Tibial artery (tissue), 4 donors: ENCODE results near the gene NPBWR2.
"Not testable (repeated sequence)": the region's sequence is repeated elsewhere in the genome, so short reads cannot be mapped to it uniquely, and the experiment has no call there.

Experiments used
- DNase-seq, 2 donors: peaks; one replicate each; pipeline ENCODE4 v3.0.0-alpha.2; 2019
- H3K27ac ChIP-seq, 2 donors: fragments of 200-600 bp; sonication (generic) in 1 of 2; 1 replicate in 1 of 2; 2 replicates in 1 of 2; pipeline ENCODE4 v1.5.1; 2018 to 2019; ENCODE audit warnings: mild to moderate bottlenecking in 1 of 2
- H3K27me3 ChIP-seq, 2 donors: fragments of 200-600 bp; sonication (generic) in 1 of 2; one replicate each; pipeline versions ENCODE4 v1.5.1 to v1.6.0; 2016 to 2019
- H3K36me3 ChIP-seq, 3 donors: fragments of 200-600 bp; sonication (generic) in 2 of 3; one replicate each; pipeline ENCODE4 v1.5.1; 2016 to 2019; ENCODE audit warnings: mild to moderate bottlenecking in 2 of 3
- H3K4me1 ChIP-seq, 4 donors: fragments of 200-600 bp; sonication (generic) in 2 of 4; 1 replicate in 3 of 4; 2 replicates in 1 of 4; pipeline ENCODE4 v1.5.1; 2016 to 2019
- H3K4me3 ChIP-seq, 2 donors: fragments of 200-600 bp; sonication (generic) in 1 of 2; 1 replicate in 1 of 2; 2 replicates in 1 of 2; pipeline ENCODE4 v1.5.1; 2018 to 2019; ENCODE audit warnings: mild to moderate bottlenecking in 2 of 2
- H3K9me3 ChIP-seq, 3 donors: fragments of 200-600 bp; sonication (generic) in 1 of 3; one replicate each; pipeline ENCODE4 v1.5.1; 2016 to 2019
- intact Hi-C: fragments of 100-400 bp; cut with DNase I; formaldehyde crosslinking; loops from one replicate; pipeline ENCODE4 v1.15.0; 2023; ENCODE audit warnings: low total_unique reads
- TF ChIP-seq, protein P1 (sequence below), 2 experiments: fragments of 200-600 bp in 1 of 2; fragments of 450-650 bp in 1 of 2; IDR thresholded peaks; one replicate each; pipeline ENCODE4 v1.5.1; 2017 to 2019; ENCODE audit warnings: antibody characterized with exemption in 2 of 2, mild to moderate bottlenecking in 1 of 2, moderate library complexity in 1 of 2

The NPBWR2 gene

DNA sequence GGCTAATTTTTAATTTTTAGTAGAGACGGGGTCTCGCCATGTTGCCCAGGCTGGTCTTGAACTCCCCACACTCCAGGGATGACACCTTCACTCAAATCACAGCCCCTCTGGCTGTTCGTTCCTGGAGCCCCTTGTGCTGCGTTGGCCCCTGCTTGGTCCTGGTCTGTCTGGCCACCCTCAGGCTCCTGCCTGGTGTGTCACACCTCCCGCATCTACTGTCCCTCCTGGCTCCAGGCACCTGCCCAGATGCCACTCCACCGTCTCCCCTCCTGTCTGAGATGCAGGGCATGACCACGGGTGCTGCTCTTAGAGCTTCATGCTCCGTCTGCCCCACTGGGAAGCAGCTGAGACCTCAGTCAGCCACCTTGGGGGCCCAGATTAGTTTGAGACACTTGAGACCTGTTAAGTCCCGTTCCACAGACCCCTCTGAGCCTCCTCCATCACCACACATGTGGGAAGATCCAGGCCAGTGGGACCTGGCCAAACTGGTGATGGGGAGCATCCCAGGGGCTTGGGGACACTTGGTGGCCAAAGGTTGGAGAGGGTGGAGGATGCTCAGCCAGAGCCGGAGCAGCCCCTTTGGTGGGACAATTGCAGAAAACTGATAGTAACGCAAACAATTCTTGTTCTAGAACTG lies 21.9 kb upstream of the NPBWR2 start:
- intact Hi-C loops, result no loop called here
- no peak overlapping the region for H3K27ac ChIP-seq
- H3K36me3 ChIP-seq, result no peaks in the 10 kb centered on the region
- no peak overlapping the region for H3K4me3 ChIP-seq
- TF ChIP-seq, protein P1, sequence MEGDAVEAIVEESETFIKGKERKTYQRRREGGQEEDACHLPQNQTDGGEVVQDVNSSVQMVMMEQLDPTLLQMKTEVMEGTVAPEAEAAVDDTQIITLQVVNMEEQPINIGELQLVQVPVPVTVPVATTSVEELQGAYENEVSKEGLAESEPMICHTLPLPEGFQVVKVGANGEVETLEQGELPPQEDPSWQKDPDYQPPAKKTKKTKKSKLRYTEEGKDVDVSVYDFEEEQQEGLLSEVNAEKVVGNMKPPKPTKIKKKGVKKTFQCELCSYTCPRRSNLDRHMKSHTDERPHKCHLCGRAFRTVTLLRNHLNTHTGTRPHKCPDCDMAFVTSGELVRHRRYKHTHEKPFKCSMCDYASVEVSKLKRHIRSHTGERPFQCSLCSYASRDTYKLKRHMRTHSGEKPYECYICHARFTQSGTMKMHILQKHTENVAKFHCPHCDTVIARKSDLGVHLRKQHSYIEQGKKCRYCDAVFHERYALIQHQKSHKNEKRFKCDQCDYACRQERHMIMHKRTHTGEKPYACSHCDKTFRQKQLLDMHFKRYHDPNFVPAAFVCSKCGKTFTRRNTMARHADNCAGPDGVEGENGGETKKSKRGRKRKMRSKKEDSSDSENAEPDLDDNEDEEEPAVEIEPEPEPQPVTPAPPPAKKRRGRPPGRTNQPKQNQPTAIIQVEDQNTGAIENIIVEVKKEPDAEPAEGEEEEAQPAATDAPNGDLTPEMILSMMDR (IDR thresholded peaks at IDR 0.05), result no peak
- H3K27me3 ChIP-seq, result peaks cover 0 to 27% of the 10 kb centered on the region in 2 donors
- DNase-seq, result peak in 1 of 2 donors; percentile 43
- H3K9me3 ChIP-seq, result no peaks in the 10 kb centered on the region
- H3K4me1 ChIP-seq, result no peaks in the 10 kb centered on the region

DNA sequence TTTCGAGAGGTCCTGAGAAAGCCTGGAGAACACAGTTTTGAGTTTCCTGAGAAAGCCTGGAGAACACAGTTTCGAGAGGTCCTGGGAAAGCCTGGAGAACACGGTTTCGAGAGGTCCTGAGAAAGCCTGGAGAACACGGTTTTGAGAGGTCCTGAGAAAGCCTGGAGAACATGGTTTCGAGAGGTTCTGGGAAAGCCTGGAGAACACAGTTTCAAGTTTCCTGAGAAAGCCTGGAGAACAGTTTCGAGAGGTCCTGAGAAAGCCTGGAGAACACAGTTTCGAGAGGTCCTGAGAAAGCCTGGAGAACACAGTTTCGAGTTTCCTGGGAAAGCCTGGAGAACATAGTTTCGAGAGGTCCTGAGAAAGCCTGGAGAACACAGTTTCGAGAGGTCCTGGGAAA lies 16.2 kb upstream of the NPBWR2 start:
- H3K4me1 ChIP-seq, H3K9me3 ChIP-seq, H3K36me3 ChIP-seq, intact Hi-C loops, H3K4me3 ChIP-seq, H3K27ac ChIP-seq: not testable (repeated sequence)
- peak in 1 of 2 donors; percentile 7 for DNase-seq
- peaks cover 0 to 31% of the 10 kb centered on the region in 2 donors for H3K27me3 ChIP-seq

DNA sequence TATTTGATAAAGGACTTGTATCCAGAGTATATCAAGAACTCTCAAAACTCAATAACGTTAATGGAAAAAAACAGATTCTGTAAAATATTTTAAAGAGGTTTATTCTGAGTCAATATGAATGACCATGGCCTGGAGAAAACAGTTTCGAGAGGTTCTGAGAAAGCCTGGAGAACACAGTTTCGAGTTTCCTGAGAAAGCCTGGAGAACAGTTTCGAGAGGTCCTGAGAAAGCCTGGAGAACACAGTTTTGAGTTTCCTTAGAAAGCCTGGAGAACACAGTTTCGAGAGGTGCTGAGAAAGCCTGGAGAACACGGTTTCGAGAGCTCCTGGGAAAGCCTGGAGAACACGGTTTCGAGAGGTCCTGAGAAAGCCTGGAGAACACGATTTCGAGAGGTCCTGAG lies 15.6 kb upstream of the NPBWR2 start:
- peaks cover 0 to 29% of the 10 kb centered on the region in 2 donors for H3K27me3 ChIP-seq
- DNase-seq, H3K4me3 ChIP-seq, H3K4me1 ChIP-seq, H3K27ac ChIP-seq, H3K9me3 ChIP-seq, intact Hi-C loops, H3K36me3 ChIP-seq: not testable (repeated sequence)

DNA sequence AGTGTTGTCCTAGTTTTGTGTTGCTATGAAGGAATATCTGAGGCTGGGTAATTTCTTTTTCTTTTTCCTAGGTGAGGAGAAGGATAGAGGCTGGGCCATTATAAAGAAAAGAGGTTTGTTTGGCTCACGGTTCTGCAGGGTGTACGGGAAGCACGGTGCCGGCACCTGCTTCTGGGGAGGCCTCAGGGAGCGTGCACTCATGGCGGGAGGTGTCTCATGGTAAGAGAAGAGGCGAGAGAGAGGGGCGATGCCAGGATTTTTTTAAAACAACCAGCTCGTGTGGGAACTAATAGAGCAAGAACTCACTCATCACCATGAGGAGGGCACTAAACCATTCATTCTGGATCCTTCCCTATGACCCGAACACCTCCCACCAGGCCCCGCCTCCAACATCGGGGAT lies 14.2 kb upstream of the NPBWR2 start:
- TF ChIP-seq, protein P1 (IDR thresholded peaks at IDR 0.05), result no peak
- Histone ChIP-seq H3K27ac (no peak overlapping the region), H3K36me3 (no peaks in the 10 kb centered on the region), H3K9me3 (no peaks in the 10 kb centered on the region), H3K4me3 (no peak overlapping the region), H3K27me3 (peaks cover 0 to 29% of the 10 kb centered on the region in 2 donors), H3K4me1 (peaks cover 0 to 9% (median 5%) of the 10 kb centered on the region in 4 donors)
- peak in 1 of 2 donors; percentile 38 for DNase-seq
- intact Hi-C loops, result no loop called here

DNA sequence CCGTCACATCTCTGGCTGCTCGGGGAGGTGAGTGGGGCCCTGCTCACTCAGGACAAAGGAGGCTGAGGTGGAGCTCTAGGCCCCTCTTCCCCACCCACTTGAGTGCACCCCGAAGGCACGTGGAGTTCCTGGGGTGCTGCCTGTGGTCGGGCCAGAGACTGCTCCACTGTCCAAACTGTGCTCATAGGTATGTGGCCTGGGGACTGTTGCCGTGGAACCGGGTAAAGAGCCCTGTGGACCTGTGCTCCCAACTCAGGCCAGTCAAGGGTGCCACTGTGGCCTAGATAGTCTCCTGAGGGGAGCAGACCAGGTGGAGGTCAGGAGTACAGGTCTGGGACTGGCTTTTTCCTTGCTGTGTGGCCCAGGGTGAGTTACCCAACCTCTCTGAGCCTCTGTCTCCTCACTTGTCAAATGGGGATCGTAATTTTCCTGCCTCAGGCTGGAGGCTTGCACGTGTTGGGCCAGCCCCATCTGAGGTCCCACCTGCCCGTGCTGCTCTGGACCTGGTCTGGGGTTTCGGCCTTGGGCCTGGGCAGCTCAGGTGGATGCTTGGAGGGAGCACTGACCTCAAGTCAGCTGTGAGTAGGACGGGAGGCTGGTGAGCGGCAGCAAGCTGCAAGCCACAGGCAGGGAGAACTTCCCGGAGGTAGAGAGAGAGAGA lies 12.4 kb upstream of the NPBWR2 start:
- H3K4me3 ChIP-seq, result no peak overlapping the region
- intact Hi-C loops, result no loop called here
- peak in 1 of 2 donors; percentile 54 for DNase-seq
- H3K4me1 ChIP-seq, result peaks cover 0 to 9% (median 5%) of the 10 kb centered on the region in 4 donors
- peaks cover 0 to 31% of the 10 kb centered on the region in 2 donors for H3K27me3 ChIP-seq
- TF ChIP-seq, protein P1 (IDR thresholded peaks at IDR 0.05), result no peak
- no peak overlapping the region for H3K27ac ChIP-seq
- H3K36me3 ChIP-seq, result no peaks in the 10 kb centered on the region
- no peaks in the 10 kb centered on the region for H3K9me3 ChIP-seq

DNA sequence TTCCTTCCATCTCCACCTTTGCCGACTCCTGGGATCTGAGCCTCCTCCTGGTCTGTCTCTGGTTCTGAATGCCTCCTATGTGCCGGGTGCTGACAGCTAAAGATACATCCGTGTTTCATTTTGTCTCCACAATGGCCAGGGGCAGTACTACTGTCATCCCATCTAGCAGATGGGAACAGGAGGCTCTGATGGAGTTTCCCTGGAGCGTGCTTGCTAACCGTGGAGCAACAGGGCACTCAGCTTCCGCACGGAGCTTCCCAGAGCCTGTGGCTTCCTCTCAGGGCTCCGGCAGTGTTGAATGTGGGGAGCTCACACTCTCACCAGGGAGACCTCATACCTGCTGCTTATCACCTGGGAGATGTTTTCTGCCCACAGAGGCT lies 11.9 kb upstream of the NPBWR2 start:
- H3K4me1 ChIP-seq, result peaks cover 0 to 9% (median 5%) of the 10 kb centered on the region in 4 donors
- DNase-seq, result no peak
- TF ChIP-seq, protein P1 (IDR thresholded peaks at IDR 0.05), result no peak
- H3K4me3 ChIP-seq, result no peak overlapping the region
- no peaks in the 10 kb centered on the region for H3K9me3 ChIP-seq
- H3K27me3 ChIP-seq, result peaks cover 0 to 31% of the 10 kb centered on the region in 2 donors
- intact Hi-C loops, result no loop called here
- no peak overlapping the region for H3K27ac ChIP-seq
- H3K36me3 ChIP-seq, result no peaks in the 10 kb centered on the region

DNA sequence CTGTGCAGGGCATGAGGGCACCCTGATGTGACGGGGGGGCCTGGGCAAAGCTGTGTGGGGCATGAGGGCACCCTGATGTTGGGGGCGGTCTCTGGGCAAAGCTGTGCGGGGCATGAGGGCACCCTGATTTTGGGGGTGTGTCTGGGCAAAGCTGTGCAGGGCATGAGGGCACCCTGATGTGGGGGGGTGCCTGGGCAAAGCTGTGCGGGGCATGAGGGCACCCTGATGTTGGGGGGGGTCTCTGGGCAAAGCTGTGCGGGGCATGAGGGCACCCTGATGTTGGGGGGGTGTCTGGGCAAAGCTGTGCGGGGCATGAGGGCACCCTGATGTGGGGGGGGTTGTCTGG lies 10.0 kb upstream of the NPBWR2 start:
- DNase-seq, H3K9me3 ChIP-seq, intact Hi-C loops, H3K36me3 ChIP-seq, H3K4me1 ChIP-seq, H3K4me3 ChIP-seq, H3K27ac ChIP-seq: not testable (repeated sequence)
- peaks cover 0 to 31% of the 10 kb centered on the region in 2 donors for H3K27me3 ChIP-seq
